Measurements from ENCODE around the gene TEDC2.

TEDC2 gene

DNA sequence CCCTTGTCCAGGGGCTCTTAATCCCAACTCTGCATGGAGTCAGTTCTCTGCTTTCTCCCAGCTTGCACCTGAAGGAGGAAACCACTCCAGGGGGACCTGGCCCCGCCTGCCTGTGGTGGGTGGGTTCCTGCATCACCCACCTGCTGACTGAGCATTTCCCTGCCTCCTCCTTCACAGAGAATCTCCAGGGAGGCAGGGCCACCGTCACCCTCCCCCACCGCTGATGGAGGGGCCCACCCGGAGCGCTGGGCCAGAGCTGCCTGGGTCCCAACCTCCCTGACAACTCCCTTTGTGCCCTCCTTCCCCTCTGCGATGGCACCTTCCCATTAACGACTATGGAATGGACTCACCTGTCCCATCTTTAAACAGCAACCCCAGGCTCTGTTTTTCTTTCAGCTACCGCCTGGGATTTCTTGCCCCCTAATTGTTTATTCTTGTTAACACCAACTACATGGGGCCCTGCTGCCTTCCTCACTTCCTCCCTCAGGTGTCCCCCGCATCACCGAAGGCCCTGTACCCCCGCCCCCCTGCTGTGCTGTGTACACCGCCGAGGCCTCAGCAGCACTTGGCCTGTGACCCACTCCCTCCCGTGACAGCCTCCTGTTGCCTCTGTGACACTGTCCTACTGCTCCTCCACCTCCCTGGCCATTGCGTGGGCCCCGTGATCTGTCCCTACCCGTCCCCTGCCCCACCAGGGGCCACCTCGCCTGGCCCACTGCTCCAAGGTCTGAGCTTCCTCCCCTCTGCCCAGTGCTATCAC, 842 bp upstream of the TEDC2 start:
- peak overlapping the region; percentile 66 for H3K4me3 ChIP-seq (ENCODE audit: low read depth, low read length)
- TF ChIP-seq, protein P1, sequence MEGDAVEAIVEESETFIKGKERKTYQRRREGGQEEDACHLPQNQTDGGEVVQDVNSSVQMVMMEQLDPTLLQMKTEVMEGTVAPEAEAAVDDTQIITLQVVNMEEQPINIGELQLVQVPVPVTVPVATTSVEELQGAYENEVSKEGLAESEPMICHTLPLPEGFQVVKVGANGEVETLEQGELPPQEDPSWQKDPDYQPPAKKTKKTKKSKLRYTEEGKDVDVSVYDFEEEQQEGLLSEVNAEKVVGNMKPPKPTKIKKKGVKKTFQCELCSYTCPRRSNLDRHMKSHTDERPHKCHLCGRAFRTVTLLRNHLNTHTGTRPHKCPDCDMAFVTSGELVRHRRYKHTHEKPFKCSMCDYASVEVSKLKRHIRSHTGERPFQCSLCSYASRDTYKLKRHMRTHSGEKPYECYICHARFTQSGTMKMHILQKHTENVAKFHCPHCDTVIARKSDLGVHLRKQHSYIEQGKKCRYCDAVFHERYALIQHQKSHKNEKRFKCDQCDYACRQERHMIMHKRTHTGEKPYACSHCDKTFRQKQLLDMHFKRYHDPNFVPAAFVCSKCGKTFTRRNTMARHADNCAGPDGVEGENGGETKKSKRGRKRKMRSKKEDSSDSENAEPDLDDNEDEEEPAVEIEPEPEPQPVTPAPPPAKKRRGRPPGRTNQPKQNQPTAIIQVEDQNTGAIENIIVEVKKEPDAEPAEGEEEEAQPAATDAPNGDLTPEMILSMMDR (IDR thresholded peaks at IDR 0.05; ENCODE audit: low read depth, low read length) = no peak

DNA sequence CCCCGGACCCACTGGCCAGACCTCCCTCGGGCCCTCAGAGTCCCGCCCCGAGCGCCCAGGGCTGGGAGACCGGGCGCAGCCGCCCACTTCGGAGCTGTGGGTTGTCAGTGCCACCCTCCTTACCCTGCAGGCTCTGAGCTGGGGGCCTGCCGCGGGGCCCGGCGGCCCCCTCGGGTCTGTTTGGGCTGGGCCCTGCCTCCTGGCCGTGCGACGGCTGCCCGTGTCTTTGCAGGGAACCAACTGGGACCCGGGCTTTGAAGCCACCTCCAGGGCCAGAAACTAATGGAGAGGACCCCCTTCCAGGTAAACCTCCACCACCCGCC, 443 bp downstream of the TEDC2 start:
- TF ChIP-seq, protein P1 (IDR thresholded peaks at IDR 0.05; ENCODE audit: low read depth, low read length) = no peak
- H3K4me3 ChIP-seq (ENCODE audit: low read depth, low read length) = peak overlapping the region; percentile 66

DNA sequence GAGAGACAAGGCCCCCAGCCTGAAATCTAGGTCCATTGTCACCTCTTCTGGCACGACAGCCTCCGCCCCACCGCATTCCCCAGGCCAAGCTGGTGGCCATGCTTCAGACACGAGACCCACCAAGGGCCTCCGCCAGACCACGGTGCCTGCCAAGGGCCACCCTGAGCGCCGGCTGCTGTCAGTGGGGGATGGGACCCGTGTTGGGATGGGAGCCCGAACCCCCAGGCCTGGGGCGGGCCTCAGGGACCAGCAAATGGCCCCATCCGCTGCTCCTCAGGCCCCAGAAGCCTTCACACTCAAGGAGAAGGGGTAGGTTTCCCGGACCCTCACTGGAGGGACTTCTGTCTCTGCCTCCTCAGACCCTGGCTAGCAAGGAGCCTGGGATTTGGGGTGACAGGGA, 1.0 kb downstream of the TEDC2 start:
- TF ChIP-seq, protein P1 (IDR thresholded peaks at IDR 0.05; ENCODE audit: low read depth, low read length) = no peak
- peak overlapping the region; percentile 66 for H3K4me3 ChIP-seq (ENCODE audit: low read depth, low read length)

DNA sequence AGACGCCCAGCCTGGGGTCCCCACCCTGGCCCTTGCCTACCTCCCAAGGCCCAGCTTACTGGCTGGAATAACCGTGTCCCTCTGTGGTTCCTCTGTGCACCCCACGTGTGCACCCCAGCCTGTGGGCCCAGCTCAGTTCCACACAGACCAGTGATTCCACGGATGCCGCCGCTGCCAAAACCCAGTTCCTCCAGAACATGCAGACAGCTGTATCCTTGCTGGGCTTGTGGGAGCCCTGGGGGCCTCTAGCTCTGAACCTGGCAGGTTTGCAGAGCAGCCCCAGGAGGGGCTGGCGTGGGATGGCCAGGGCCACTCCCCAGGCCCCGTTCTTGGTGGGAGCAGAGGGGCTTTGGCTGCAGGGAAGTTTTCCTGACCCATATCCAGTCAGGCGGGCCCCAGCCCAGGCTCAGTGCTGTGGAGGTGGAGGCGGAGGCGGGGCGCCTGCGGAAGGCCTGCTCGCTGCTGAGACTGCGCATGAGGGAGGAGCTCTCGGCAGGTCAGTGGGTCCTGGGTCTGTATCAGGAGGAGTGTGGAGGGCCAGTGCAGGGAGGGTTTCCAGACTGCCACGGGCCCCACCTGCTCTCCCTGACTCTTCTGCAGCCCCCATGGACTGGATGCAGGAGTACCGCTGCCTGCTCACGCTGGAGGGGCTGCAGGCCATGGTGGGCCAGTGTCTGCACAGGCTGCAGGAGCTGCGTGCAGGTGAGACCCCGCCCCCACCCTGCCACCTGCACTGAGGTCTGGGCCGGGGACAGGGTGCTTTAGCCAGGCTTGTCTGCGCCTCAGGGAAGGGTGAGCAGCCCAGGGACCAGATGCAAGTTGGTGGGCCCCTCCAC, 2.3 kb downstream of the TEDC2 start:
- TF ChIP-seq, protein P1 (IDR thresholded peaks at IDR 0.05; ENCODE audit: low read depth, low read length) = no peak
- no peak overlapping the region for H3K4me3 ChIP-seq (ENCODE audit: low read depth, low read length)

DNA sequence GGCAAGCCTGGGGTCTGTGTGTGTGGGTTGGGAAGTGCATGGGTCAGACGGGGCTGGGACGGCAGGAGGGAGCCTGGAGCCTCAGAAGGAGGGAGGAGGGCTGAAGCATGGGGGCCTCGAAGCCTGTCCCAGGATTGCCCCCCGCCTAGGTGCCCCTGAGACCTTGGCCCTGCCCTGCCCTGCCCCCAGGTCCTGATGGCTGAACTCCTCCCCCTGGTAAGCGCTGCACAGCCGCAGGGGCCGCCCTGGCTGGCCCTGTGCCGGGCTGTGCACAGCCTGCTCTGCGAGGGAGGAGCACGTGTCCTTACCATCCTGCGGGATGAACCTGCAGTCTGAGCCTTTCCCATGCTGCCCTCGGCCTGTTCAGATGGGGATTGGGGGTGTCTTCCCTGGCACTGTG, 4.4 kb downstream of the TEDC2 start:
- TF ChIP-seq, protein P1 (IDR thresholded peaks at IDR 0.05; ENCODE audit: low read depth, low read length) = no peak
- H3K4me3 ChIP-seq (ENCODE audit: low read depth, low read length) = no peak overlapping the region

DNA sequence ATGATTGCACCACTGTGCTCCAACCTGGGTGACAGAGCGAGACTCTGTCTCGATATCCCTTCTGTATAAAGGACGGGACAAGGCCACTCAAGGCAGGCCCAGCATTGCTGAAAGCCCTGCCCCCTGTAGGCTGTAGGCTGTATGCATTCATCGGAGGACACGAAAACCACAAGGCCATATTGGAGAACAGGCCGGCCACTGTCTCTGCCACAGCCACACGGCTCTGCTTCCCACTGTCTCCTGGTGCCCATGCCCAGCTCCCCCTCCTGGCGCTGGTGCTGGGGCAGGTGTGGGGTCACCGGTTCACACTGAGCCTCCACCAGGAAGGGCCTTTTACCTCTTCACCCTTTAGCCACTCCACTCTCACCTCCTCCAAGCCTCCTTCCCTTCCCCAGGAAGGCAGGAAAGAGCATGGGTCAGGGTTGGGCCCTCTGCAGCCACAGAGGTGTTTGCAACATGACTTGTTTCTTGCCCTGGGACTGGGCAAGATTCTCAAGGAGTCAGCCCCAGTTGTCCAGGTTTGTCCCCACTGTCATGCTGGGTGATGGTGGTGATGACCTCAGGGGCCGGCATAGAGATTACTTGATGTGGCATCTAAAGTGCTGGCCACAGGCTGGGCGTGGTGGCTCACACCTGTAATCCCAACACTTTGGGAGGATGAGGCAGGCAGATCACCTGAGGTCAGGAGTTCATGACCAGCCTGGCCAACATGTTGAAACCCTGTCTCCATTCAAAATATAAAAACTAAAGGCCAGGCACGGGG, 5.9 kb downstream of the TEDC2 start:
- no peak overlapping the region for H3K4me3 ChIP-seq (ENCODE audit: low read depth, low read length)
- TF ChIP-seq, protein P1 (IDR thresholded peaks at IDR 0.05; ENCODE audit: low read depth, low read length) = no peak

Data from WI38 (cell line).